HepG2 (cell line): Measurements from ENCODE around the gene BLMH. TPM values are rescaled to one million over a fixed set of nuclear protein-coding genes. Genes with fewer than 3 reads are reported as not detected.

Source experiments
- HOXD1 ChIP-seq: sonication (generic); formaldehyde crosslinking; IDR thresholded peaks from 2 replicates; pipeline ENCODE4 v1.5.0; 2020; ENCODE audit warnings: missing genetic modification reagents
- SKIL ChIP-seq: sonication (generic); formaldehyde crosslinking; IDR thresholded peaks from 2 replicates; pipeline ENCODE4 v1.8.0; 2022; ENCODE audit warnings: missing genetic modification reagents, mild to moderate bottlenecking, moderate library complexity, borderline replicate concordance
- ZBED4 ChIP-seq: sonication (generic); formaldehyde crosslinking; IDR thresholded peaks from 2 replicates; pipeline ENCODE4 v1.4.0; 2020; ENCODE audit warnings: missing genetic modification reagents, borderline replicate concordance
- ZBTB7A ChIP-seq: sonication (generic); formaldehyde crosslinking; IDR thresholded peaks from 2 replicates; pipeline ENCODE4 v1.8.0; 2022; ENCODE audit warnings: mild to moderate bottlenecking, missing genetic modification reagents
- ZMYM2 ChIP-seq: sonication (generic); formaldehyde crosslinking; IDR thresholded peaks from 2 replicates; pipeline ENCODE4 v1.8.0; 2022; ENCODE audit warnings: mild to moderate bottlenecking, missing genetic modification reagents
- ZNF101 ChIP-seq: sonication (generic); formaldehyde crosslinking; IDR thresholded peaks from 2 replicates; pipeline ENCODE4 v1.4.0; 2020; ENCODE audit warnings: mild to moderate bottlenecking, low read depth, missing genetic modification reagents, borderline replicate concordance
- ZNF142 ChIP-seq: sonication (generic); formaldehyde crosslinking; IDR thresholded peaks from 2 replicates; pipeline ENCODE4 v1.4.0; 2020; ENCODE audit warnings: missing genetic modification reagents
- ZNF280D ChIP-seq: sonication (generic); formaldehyde crosslinking; IDR thresholded peaks from 2 replicates; pipeline ENCODE4 v1.5.1; 2020; ENCODE audit warnings: mild to moderate bottlenecking, missing genetic modification reagents
- ZNF563 ChIP-seq: sonication (generic); formaldehyde crosslinking; IDR thresholded peaks from 2 replicates; pipeline ENCODE4 v1.8.0; 2022; ENCODE audit warnings: mild to moderate bottlenecking, moderate library complexity, missing genetic modification reagents
- ZNF639 ChIP-seq: conservative IDR thresholded peaks from 2 replicates; pipeline ENCODE4 v1.6.1; 2018; ENCODE audit warnings: missing genetic modification reagents
- polyA plus RNA-seq, 8 experiments: library from polyadenylated mRNA; depleted of rRNA in 3 of 8; stranded (reverse) in 7 of 8; unstranded in 1 of 8; fragments of >200 nt; fragmentation: Illumina TruSeq in 4 of 8; extraction: Trizol in 4 of 8; gene quantifications; 2 replicates each; pipeline versions ENCODE4 v1.2.1 to v1.2.3, GENCODE V29; 2011 to 2016; ENCODE audit warnings: low read depth in 4 of 8, missing spikeins in 1 of 8, mixed read lengths in 1 of 8; ENCODE audit not compliant: insufficient read depth in 1 of 8
- total RNA-seq, 5 experiments: library from RNA; depleted of rRNA; stranded (reverse); fragments of >200 nt; fragmentation: Illumina TruSeq; extraction: Trizol; gene quantifications; 2 replicates each; pipeline ENCODE4 v1.2.3, GENCODE V29; 2016; ENCODE audit warnings: low read depth in 1 of 5

The BLMH gene
- total and polyA plus RNA-seq, 2 of the 13 experiments (the other 11 are each of a cell fraction or from before 2014, with no cell fraction given), result 12.1 to 41.0 TPM

- TF ChIP-seq ZNF280D (no peak), ZNF639 (no peak), SKIL (CRISPR knock-in tag) (no peak), ZNF142 (no peak), ZBED4 (CRISPR knock-in tag) (no peak), HOXD1 (no peak), ZMYM2 (CRISPR knock-in tag) (no peak), ZBTB7A (CRISPR knock-in tag) (no peak), ZNF563 (CRISPR knock-in tag) (no peak), ZNF101 (CRISPR knock-in tag) (no peak)
These were observed 65.7 kb downstream of the BLMH start (continued) for GRCh38 chr17:30225919-30226553.
